Effector memory CD8-positive, alpha-beta T cell (primary cell): ENCODE measurements around the gene SGMS2.

Experiments used
- ATAC-seq: fragments of 150-1000 bp; cut with Tn5 transposase; replicated peaks from 2 replicates; pipeline ENCODE4 v1.10.0; 2021; ENCODE audit warnings: mild to moderate bottlenecking, moderate library complexity
- DNase-seq, 3 experiments: peaks; one replicate each; pipeline ENCODE4 v3.0.0; 2021
- H3K27ac Mint-ChIP-seq, 2 donors: one replicate each; pipeline ENCODE4 v1.8.0; 2022; ENCODE audit warnings: mild to moderate bottlenecking in 2 of 2, mixed read lengths in 2 of 2, moderate library complexity in 2 of 2
- H3K27me3 Mint-ChIP-seq, 2 donors: one replicate each; pipeline ENCODE4 v1.8.0; 2022; ENCODE audit warnings: mixed read lengths in 2 of 2
- H3K36me3 Mint-ChIP-seq: one replicate; pipeline ENCODE4 v1.8.0; 2022; ENCODE audit warnings: mild to moderate bottlenecking, moderate library complexity, mixed read lengths; ENCODE audit not compliant: insufficient read depth
- H3K4me1 Mint-ChIP-seq, 2 donors: one replicate each; pipeline ENCODE4 v1.8.0; 2022; ENCODE audit warnings: low read depth in 2 of 2, mixed read lengths in 2 of 2
- H3K4me3 Mint-ChIP-seq, 2 donors: one replicate each; pipeline ENCODE4 v1.8.0; 2022; ENCODE audit warnings: mild to moderate bottlenecking in 2 of 2, mixed read lengths in 2 of 2, moderate library complexity in 2 of 2
- H3K9me3 Mint-ChIP-seq, 2 donors: one replicate each; pipeline ENCODE4 v1.8.0; 2022; ENCODE audit warnings: mixed read lengths in 2 of 2

Gene SGMS2

GRCh38 chr4:107863416-107863815, 38.7 kb downstream of the SGMS2 start:
- Mint-ChIP-seq H3K4me3 (no peak overlapping the region), H3K9me3 (no peaks in the 10 kb centered on the region), H3K4me1 (no peaks in the 10 kb centered on the region), H3K27me3 (peaks cover 36% of the 10 kb centered on the region in 2 donors), H3K36me3 (no peaks in the 10 kb centered on the region), H3K27ac (no peak overlapping the region)
- ATAC-seq (no peak), DNase-seq (no peak)

GRCh38 chr4:107863850-107864371, 39.2 kb downstream of the SGMS2 start:
- no peaks in the 10 kb centered on the region for H3K9me3 Mint-ChIP-seq

DNA sequence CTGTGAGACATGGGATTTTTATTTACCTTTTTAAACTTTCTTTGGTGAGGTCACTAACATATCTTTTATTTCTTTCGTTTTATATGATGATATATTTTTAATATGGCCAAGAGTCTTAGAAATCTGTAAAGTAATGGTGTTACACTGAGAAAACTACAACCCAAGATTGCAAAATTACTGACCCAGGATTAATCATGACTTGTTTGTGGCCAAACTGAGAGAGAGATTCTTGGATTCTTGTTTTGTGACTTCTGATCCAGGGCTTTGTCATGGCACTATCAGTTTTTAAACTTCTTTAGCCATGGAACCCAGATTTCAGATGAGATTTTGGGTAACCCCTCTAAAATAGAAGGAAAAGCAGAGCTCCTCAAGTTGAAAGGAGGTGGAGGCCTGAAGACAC, 42.0 kb downstream of the SGMS2 start:
- H3K27me3 Mint-ChIP-seq: peaks cover 22 to 32% of the 10 kb centered on the region in 2 donors

More at GRCh38 chr4:107863850-107864371, 39.2 kb downstream of the SGMS2 start:
- Mint-ChIP-seq H3K4me1 (no peaks in the 10 kb centered on the region), H3K4me3 (no peak overlapping the region), H3K36me3 (no peaks in the 10 kb centered on the region), H3K27me3 (peaks cover 32 to 35% of the 10 kb centered on the region in 2 donors), H3K27ac (no peak overlapping the region)
- no peak for ATAC-seq
- no peak for DNase-seq

DNA sequence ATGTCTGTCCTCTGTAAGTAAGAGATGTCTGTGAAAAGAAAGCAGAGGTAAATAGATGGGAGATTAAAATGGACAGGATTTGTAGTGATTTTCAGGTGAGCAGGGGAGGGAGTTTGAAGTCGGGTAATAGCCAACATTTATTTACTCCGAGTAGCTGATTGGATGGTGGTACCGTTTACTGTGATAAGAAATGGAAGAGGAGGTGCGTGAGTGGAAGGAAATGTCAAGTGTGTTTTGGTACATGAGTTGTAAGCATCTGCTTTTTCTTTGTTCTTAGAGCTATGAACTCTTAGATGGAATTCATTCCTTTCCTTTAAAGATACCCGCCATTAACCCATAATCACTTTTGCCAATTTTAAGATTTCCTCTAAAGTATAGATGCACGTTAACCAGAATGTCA, 45.5 kb downstream of the SGMS2 start:
- Mint-ChIP-seq H3K4me3 (no peak overlapping the region), H3K9me3 (no peaks in the 10 kb centered on the region), H3K36me3 (no peaks in the 10 kb centered on the region), H3K27me3 (peaks cover 5 to 24% of the 10 kb centered on the region in 2 donors), H3K27ac (no peak overlapping the region), H3K4me1 (no peaks in the 10 kb centered on the region)
- ATAC-seq (no peak), DNase-seq (no peak)

More for the DNA sequence above, 42.0 kb downstream of the SGMS2 start:
- H3K4me1 Mint-ChIP-seq: no peaks in the 10 kb centered on the region
- H3K4me3 Mint-ChIP-seq: no peak overlapping the region
- ATAC-seq (no peak), DNase-seq (no peak)
- no peaks in the 10 kb centered on the region for H3K9me3 Mint-ChIP-seq
- H3K27ac Mint-ChIP-seq: no peak overlapping the region
- no peaks in the 10 kb centered on the region for H3K36me3 Mint-ChIP-seq

GRCh38 chr4:107870916-107871786, 46.4 kb downstream of the SGMS2 start:
- no peaks in the 10 kb centered on the region for H3K36me3 Mint-ChIP-seq
- DNase-seq: no peak
- H3K9me3 Mint-ChIP-seq: no peaks in the 10 kb centered on the region
- no peak for ATAC-seq
- H3K27me3 Mint-ChIP-seq: peaks cover 12 to 27% of the 10 kb centered on the region in 2 donors
- no peak overlapping the region for H3K4me3 Mint-ChIP-seq
- H3K4me1 Mint-ChIP-seq: no peaks in the 10 kb centered on the region
- H3K27ac Mint-ChIP-seq: no peak overlapping the region

DNA sequence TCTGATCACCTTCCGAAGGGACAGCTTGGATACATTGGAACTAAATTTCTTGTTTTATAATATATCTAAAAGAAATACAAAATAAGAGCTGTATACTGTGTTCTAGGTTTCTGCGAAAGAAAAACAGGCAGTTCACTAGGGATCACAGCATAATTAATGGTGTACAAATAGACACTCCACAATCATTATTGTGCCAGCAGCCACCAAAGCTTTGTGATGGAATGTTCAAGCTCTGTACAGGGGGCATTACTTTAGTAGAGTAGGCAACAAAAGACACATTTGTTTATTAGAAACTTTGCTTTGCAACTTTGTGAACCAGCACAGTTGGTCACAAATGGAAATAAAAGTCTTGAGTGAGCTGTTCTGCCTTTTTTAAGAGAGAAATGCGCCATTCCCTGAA, 49.3 kb downstream of the SGMS2 start:
- H3K27me3 Mint-ChIP-seq: peaks cover 23 to 25% of the 10 kb centered on the region in 2 donors
- no peak for DNase-seq
- ATAC-seq: no peak
- H3K36me3 Mint-ChIP-seq: no peaks in the 10 kb centered on the region
- H3K9me3 Mint-ChIP-seq: no peaks in the 10 kb centered on the region
- no peak overlapping the region for H3K27ac Mint-ChIP-seq
- H3K4me3 Mint-ChIP-seq: no peak overlapping the region
- H3K4me1 Mint-ChIP-seq: no peaks in the 10 kb centered on the region

GRCh38 chr4:107876099-107876498, 51.4 kb downstream of the SGMS2 start:
- ATAC-seq (no peak), DNase-seq (no peak)
- Mint-ChIP-seq H3K4me3 (no peak overlapping the region), H3K36me3 (no peaks in the 10 kb centered on the region), H3K4me1 (no peaks in the 10 kb centered on the region), H3K27ac (no peak overlapping the region), H3K9me3 (no peaks in the 10 kb centered on the region), H3K27me3 (peaks cover 22 to 25% of the 10 kb centered on the region in 2 donors)

DNA sequence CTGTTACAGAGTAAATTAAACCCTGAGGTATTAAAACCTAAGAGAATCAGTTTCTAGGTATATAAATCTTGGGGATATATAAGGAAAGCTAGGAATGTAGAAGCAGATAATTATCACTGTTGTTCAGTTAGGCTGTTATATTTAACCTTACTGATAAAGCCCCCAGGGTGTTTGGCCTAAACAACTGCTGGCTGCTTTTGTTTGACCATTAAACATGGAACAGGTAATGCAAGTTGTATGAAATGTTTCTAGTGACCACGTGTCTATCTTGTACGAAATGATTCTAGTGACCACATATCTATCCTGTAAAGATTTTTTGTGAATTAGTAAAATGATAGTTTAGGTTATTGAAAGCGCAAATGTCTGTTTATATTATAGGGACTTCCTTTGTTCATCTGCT, 52.6 kb downstream of the SGMS2 start:
- no peak overlapping the region for H3K4me3 Mint-ChIP-seq
- no peak overlapping the region for H3K27ac Mint-ChIP-seq
- H3K36me3 Mint-ChIP-seq: no peaks in the 10 kb centered on the region
- peaks cover 24 to 33% of the 10 kb centered on the region in 2 donors for H3K27me3 Mint-ChIP-seq
- ATAC-seq (no peak), DNase-seq (no peak)
- H3K9me3 Mint-ChIP-seq: no peaks in the 10 kb centered on the region
- H3K4me1 Mint-ChIP-seq: no peaks in the 10 kb centered on the region

- DNase-seq (no peak), ATAC-seq (no peak)
- Mint-ChIP-seq H3K4me3 (no peak overlapping the region), H3K36me3 (no peaks in the 10 kb centered on the region), H3K27ac (no peak overlapping the region), H3K9me3 (no peaks in the 10 kb centered on the region), H3K27me3 (peaks cover 35 to 41% of the 10 kb centered on the region in 2 donors), H3K4me1 (no peaks in the 10 kb centered on the region)
Observed at GRCh38 chr4:107885865-107886264, 61.1 kb downstream of the SGMS2 start.

GRCh38 chr4:107888237-107888636, 63.5 kb downstream of the SGMS2 start:
- Mint-ChIP-seq H3K9me3 (no peaks in the 10 kb centered on the region), H3K4me3 (no peak overlapping the region), H3K27me3 (peaks cover 28 to 50% of the 10 kb centered on the region in 2 donors), H3K27ac (no peak overlapping the region), H3K4me1 (no peaks in the 10 kb centered on the region), H3K36me3 (no peaks in the 10 kb centered on the region)
- DNase-seq (no peak), ATAC-seq (no peak)

DNA sequence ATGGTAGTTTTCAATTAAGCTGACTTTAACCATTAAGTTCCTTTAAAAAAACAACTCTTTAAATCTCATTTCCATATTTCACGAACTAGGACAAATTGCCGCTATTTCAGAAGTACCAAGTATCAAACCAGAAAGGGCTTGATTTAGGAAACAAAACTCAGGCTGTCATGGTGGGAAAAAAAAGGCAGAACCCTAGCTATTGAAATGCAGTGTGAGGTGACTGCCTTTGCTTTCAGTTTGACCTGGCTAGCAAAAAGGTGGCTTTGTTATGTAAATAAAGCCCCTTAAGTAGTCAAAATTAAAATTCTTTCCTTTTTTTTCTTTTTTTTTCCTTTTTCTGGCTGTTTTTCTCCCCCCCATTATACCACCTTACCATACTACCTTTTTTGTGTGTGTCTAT, 66.0 kb downstream of the SGMS2 start:
- Mint-ChIP-seq H3K9me3 (no peaks in the 10 kb centered on the region), H3K27me3 (peaks cover 21 to 44% of the 10 kb centered on the region in 2 donors), H3K4me1 (no peaks in the 10 kb centered on the region), H3K4me3 (no peak overlapping the region), H3K36me3 (no peaks in the 10 kb centered on the region), H3K27ac (no peak overlapping the region)
- DNase-seq (no peak), ATAC-seq (no peak)

DNA sequence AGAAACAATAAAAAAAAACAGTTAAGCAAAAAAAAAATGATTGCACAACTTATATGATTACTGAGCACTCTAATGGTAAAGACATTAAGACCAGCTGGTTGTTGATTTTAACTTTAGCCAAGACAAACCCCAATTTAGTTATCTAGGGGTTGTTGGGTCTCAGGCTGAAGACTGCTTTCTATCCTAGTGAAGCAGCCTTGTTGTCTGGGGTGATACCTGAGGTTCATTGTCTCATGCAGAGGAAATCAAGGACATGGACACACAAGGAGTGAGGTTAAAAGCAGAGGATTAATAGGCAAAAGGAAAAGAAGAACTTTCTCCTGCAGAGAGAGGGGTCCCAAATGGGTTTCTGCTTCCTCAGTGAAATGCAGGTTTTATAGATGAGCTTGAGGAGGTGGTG, 66.6 kb downstream of the SGMS2 start:
- Mint-ChIP-seq H3K27me3 (peaks cover 21 to 49% of the 10 kb centered on the region in 2 donors), H3K9me3 (no peaks in the 10 kb centered on the region), H3K4me1 (no peaks in the 10 kb centered on the region), H3K36me3 (no peaks in the 10 kb centered on the region), H3K27ac (no peak overlapping the region), H3K4me3 (no peak overlapping the region)
- DNase-seq (no peak), ATAC-seq (no peak)

GRCh38 chr4:107893171-107894137, 68.7 kb downstream of the SGMS2 start:
- Mint-ChIP-seq H3K27ac (no peak overlapping the region), H3K4me1 (no peaks in the 10 kb centered on the region), H3K27me3 (peaks cover 21 to 49% of the 10 kb centered on the region in 2 donors), H3K4me3 (no peak overlapping the region), H3K9me3 (no peaks in the 10 kb centered on the region), H3K36me3 (no peaks in the 10 kb centered on the region)
- ATAC-seq: no peak
- DNase-seq: no peak
